ENCODE data around the gene KIF16B. TPM values are rescaled to one million over a fixed set of nuclear protein-coding genes. Genes with fewer than 3 reads are reported as not detected.

Gene KIF16B
- total and polyA plus RNA-seq, 2 of the 8 experiments (the other 6 are each of a cell fraction or from before 2014, with no cell fraction given), result 3.0 to 9.2 TPM

- no peak overlapping the region for H3K9ac ChIP-seq (replicated peaks in 1 of 4; ENCODE audit: extremely low read depth in 1 of 4, low read depth in 3 of 4, low read length in 3 of 4)
- no peak overlapping the region for H2BK20ac ChIP-seq (ENCODE audit: low read length)
- no peak overlapping the region for H3K23ac ChIP-seq (ENCODE audit: insufficient read length)
- no peak overlapping the region for H3K4ac ChIP-seq (replicated peaks; ENCODE audit: insufficient read length, low read depth, low read length)
- H2AK5ac ChIP-seq (ENCODE audit: low read depth, low read length), result no peak overlapping the region
- H4K91ac ChIP-seq (replicated peaks; ENCODE audit: insufficient read length, low read length), result no peak overlapping the region
- 96% methylated on average over 6 of the region's 6 CpGs; no CpG with 5 or more reads in 1 of the 2 experiments for WGBS, 2 experiments (ENCODE audit: extremely low coverage in 1 of 2, insufficient coverage in 1 of 2, insufficient read length in 1 of 2, insufficient replicate concordance in 2 of 2, low coverage in 1 of 2, low lambda C conversion rate in 2 of 2, missing lambda C conversion rate in 1 of 2)
- no peaks in the 10 kb centered on the region for H4K20me1 ChIP-seq (replicated peaks in 1 of 2; ENCODE audit: control insufficient read depth in 1 of 2, insufficient read depth in 2 of 2, low read length in 2 of 2)
- H3K79me2 ChIP-seq (ENCODE audit: control insufficient read depth in 1 of 2, insufficient read depth in 2 of 2, low read length in 2 of 2), result no peaks in the 10 kb centered on the region
- no peaks in the 10 kb centered on the region; the same call in 1 of the 2 replicates for H3K79me1 ChIP-seq (ENCODE audit: low read depth, low read length)
- H3K23me2 ChIP-seq (ENCODE audit: low read depth, low read length), result no peaks in the 10 kb centered on the region
- no peak overlapping the region for H2BK12ac ChIP-seq (ENCODE audit: low read depth, low read length)
- H4K5ac ChIP-seq (ENCODE audit: insufficient read length, low read depth, low read length), result no peak overlapping the region
- CTCF ChIA-PET (ENCODE audit: partially characterized antibody), result no interaction called here
- H3K18ac ChIP-seq (ENCODE audit: extremely low read depth, low read length), result no peak overlapping the region
- no peak overlapping the region for H3K56ac ChIP-seq (replicated peaks; ENCODE audit: insufficient read length, low read depth, low read length)
- no peak overlapping the region for H4K8ac ChIP-seq (ENCODE audit: extremely low read depth, insufficient read depth, low read length)
- H3K36me3 ChIP-seq (ENCODE audit: control insufficient read depth in 2 of 4, insufficient read depth in 4 of 4, low read length in 3 of 4), result no peaks in the 10 kb centered on the region
- H3K4me1 ChIP-seq (replicated peaks in 1 of 4; ENCODE audit: control insufficient read depth in 3 of 4, insufficient read depth in 4 of 4, low read length in 3 of 4), result no peaks in the 10 kb centered on the region
- H3K14ac ChIP-seq (ENCODE audit: insufficient read length), result no peak overlapping the region
- no peak overlapping the region for H3K4me3 ChIP-seq (ENCODE audit: extremely low read depth in 1 of 4, insufficient read depth in 2 of 4, low read depth in 3 of 4, low read length in 4 of 4)
- POLR2A ChIA-PET (ENCODE audit: partially characterized antibody), result no interaction called here
- H3K27me3 ChIP-seq (replicated peaks in 1 of 4; ENCODE audit: control insufficient read depth in 3 of 4, extremely low read depth in 1 of 4, insufficient read depth in 3 of 4, low read length in 3 of 4), result no peaks in the 10 kb centered on the region
- no peak overlapping the region for H2BK120ac ChIP-seq (replicated peaks; ENCODE audit: low read depth, low read length)
- H3K27ac ChIP-seq (ENCODE audit: low read depth, low read length), result no peak overlapping the region
- no peak overlapping the region for H3K4me2 ChIP-seq (ENCODE audit: insufficient read depth in 1 of 2, low read depth in 2 of 2, low read length in 2 of 2)
- H2BK15ac ChIP-seq (ENCODE audit: low read length), result no peak overlapping the region
- FAIRE-seq (no peak), DNase-seq (ENCODE audit: low read depth in 1 of 2, low spot score in 2 of 2) (no peak)
- no peaks in the 10 kb centered on the region for H3K9me3 ChIP-seq (ENCODE audit: insufficient read depth in 2 of 2, low read depth in 1 of 2, low read length in 1 of 2)
- H2BK5ac ChIP-seq (ENCODE audit: low read depth, low read length), result no peak overlapping the region
- H2AFZ ChIP-seq (ENCODE audit: low read length), result no peak overlapping the region
- TF ChIP-seq YY1 (IDR thresholded peaks at IDR 0.05; ENCODE audit: low read depth, low read length) (no peak), POLR2AphosphoS5 (IDR thresholded peaks at IDR 0.05; ENCODE audit: low read depth, low read length) (no peak)
Measured at GRCh38 chr20:16444057-16444777, 129.0 kb downstream of the KIF16B start.

Data from H1 (cell line).